Fibroblast of the aortic adventitia (primary cell): ENCODE results near the gene NXF2B. TPM values are rescaled to one million over a fixed set of nuclear protein-coding genes. Genes with fewer than 3 reads are reported as not detected.

Experiments used
- DNase-seq: peaks from one replicate; pipeline ENCODE4 v3.0.0-alpha.2; 2010; ENCODE audit warnings: low read depth
- H3K4me3 ChIP-seq: 2 replicates; pipeline ENCODE4 v1.5.1; 2011; ENCODE audit warnings: low read depth, mild to moderate bottlenecking, control low read depth, low read length, moderate library complexity
- total RNA-seq: library from RNA; depleted of rRNA; stranded (reverse); fragments of >200 nt; gene quantifications from 2 replicates; pipeline ENCODE4 v1.2.3, GENCODE V29; 2012; ENCODE audit warnings: low replicate concordance
- TF ChIP-seq, protein P1 (sequence below): IDR thresholded peaks from 2 replicates; pipeline ENCODE4 v1.5.1; 2011; ENCODE audit warnings: mild to moderate bottlenecking, low read length, control low read depth, inconsistent platforms; ENCODE audit not compliant: insufficient read depth

Gene NXF2B
- total RNA-seq, 1 donor, result not detected

GRCh38 chrX:102338162-102338561 lies 101.6 kb downstream of the NXF2B start:
- TF ChIP-seq, protein P1, sequence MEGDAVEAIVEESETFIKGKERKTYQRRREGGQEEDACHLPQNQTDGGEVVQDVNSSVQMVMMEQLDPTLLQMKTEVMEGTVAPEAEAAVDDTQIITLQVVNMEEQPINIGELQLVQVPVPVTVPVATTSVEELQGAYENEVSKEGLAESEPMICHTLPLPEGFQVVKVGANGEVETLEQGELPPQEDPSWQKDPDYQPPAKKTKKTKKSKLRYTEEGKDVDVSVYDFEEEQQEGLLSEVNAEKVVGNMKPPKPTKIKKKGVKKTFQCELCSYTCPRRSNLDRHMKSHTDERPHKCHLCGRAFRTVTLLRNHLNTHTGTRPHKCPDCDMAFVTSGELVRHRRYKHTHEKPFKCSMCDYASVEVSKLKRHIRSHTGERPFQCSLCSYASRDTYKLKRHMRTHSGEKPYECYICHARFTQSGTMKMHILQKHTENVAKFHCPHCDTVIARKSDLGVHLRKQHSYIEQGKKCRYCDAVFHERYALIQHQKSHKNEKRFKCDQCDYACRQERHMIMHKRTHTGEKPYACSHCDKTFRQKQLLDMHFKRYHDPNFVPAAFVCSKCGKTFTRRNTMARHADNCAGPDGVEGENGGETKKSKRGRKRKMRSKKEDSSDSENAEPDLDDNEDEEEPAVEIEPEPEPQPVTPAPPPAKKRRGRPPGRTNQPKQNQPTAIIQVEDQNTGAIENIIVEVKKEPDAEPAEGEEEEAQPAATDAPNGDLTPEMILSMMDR, result no peak
- no peak for DNase-seq
- no peak overlapping the region for H3K4me3 ChIP-seq

Other genes with a start within 250 kb of the NXF2B start
- gene TCP11X1, start 224.7 kb downstream of the NXF2B start, total RNA-seq, result not detected in 2 replicates
- gene NXF2, start 192.8 kb downstream of the NXF2B start, total RNA-seq, result not detected in 2 replicates
- not detected in 2 replicates for gene TCP11X2, start 31.8 kb upstream of the NXF2B start, total RNA-seq
- 1.4 TPM in 1 of 2 replicates, not detected in the other for gene TMSB15A, start 76.7 kb upstream of the NXF2B start, total RNA-seq
- gene ARMCX5, start 159.5 kb upstream of the NXF2B start, total RNA-seq, result 13.7 and 22.0 TPM in 2 replicates
- gene GPRASP1, start 211.5 kb upstream of the NXF2B start, total RNA-seq, result 2.5 and 11.5 TPM in 2 replicates